Esophagus squamous epithelium (tissue), 5 donors: ENCODE data around the gene COL20A1. TPM values are rescaled to one million over a fixed set of nuclear protein-coding genes. Genes with fewer than 3 reads are reported as not detected.

Source experiments
- DNase-seq: peaks from one replicate; lab custom pipeline; 2025; lab: John Stamatoyannopoulos, UW
- H3K27ac ChIP-seq, 4 donors: fragments of 200-600 bp; sonication (generic); one replicate each; pipeline ENCODE4 v1.5.1; 2016 to 2019; ENCODE audit warnings: mild to moderate bottlenecking in 1 of 4
- H3K27me3 ChIP-seq, 4 donors: fragments of 200-600 bp; sonication (generic); 1 replicate in 3 of 4; 2 replicates in 1 of 4; pipeline versions ENCODE4 v1.5.1 to v1.6.0; 2017 to 2021; ENCODE audit warnings: antibody characterized with exemption in 1 of 4
- H3K36me3 ChIP-seq, 3 donors: fragments of 200-600 bp; sonication (generic); one replicate each; pipeline ENCODE4 v1.5.1; 2016 to 2019
- H3K4me1 ChIP-seq, 3 donors: fragments of 200-600 bp; sonication (generic); one replicate each; pipeline ENCODE4 v1.5.1; 2017 to 2019
- H3K4me3 ChIP-seq, 4 donors: fragments of 200-600 bp; sonication (generic); 1 replicate in 3 of 4; 2 replicates in 1 of 4; pipeline ENCODE4 v1.5.1; 2016 to 2019; ENCODE audit warnings: mild to moderate bottlenecking in 2 of 4, moderate library complexity in 1 of 4
- H3K9me3 ChIP-seq, 3 donors: fragments of 200-600 bp; sonication (generic); one replicate each; pipeline ENCODE4 v1.5.1; 2016 to 2019
- CTCF ChIP-seq, 6 experiments: fragments of 450-650 bp in 4 of 6; fragments of 200-600 bp in 2 of 6; sonication (generic) in 2 of 6; IDR thresholded peaks; one replicate each; pipeline ENCODE4 v1.5.1; 2016 to 2019; ENCODE audit warnings: antibody characterized with exemption in 6 of 6, mild to moderate bottlenecking in 4 of 6, moderate library complexity in 4 of 6
- POLR2A ChIP-seq, 4 donors: fragments of 450-650 bp; IDR thresholded peaks; one replicate each; pipeline ENCODE4 v1.6.1; 2017; ENCODE audit warnings: antibody characterized with exemption in 4 of 4, mild to moderate bottlenecking in 4 of 4, moderate library complexity in 3 of 4
- WGBS, 2 donors: methylation state at CpG; one replicate each; pipeline ENCODE4 v1.1.5; 2018; 5-methylcytosine and 5-hydroxymethylcytosine counted together
- intact Hi-C: fragments of 100-400 bp; cut with DNase I; formaldehyde crosslinking; loops from one replicate; pipeline ENCODE4 v1.15.0; 2022
- total RNA-seq, 4 donors: library from RNA; depleted of rRNA; stranded (reverse); fragments of >200 nt; gene quantifications; one replicate each; pipeline ENCODE4 v1.1.0, GENCODE V29; 2016
- donor health status: DM: yes; HTN: yes; CAD: no.

Gene COL20A1
- total RNA-seq, 4 donors from 2014 or later: not detected

- 0 to 32% methylated on average over 1 to 7 of the region's 14 CpGs for WGBS, 2 donors
- intact Hi-C loops: no loop called here
- H3K9me3 ChIP-seq: no peaks in the 10 kb centered on the region
- peaks cover 0 to 82% (median 0%) of the 10 kb centered on the region in 4 donors for H3K27me3 ChIP-seq
- no peak overlapping the region for H3K27ac ChIP-seq
- no peak overlapping the region for H3K4me3 ChIP-seq
- no peak for DNase-seq
- TF ChIP-seq POLR2A (IDR thresholded peaks at IDR 0.05) (no peak), CTCF (IDR thresholded peaks at IDR 0.05) (no peak)
- no peaks in the 10 kb centered on the region for H3K36me3 ChIP-seq
- peaks cover 0 to 9% (median 4%) of the 10 kb centered on the region in 3 donors for H3K4me1 ChIP-seq
Measured at GRCh38 chr20:63264519-63264918, 28.5 kb upstream of the COL20A1 start.

GRCh38 chr20:63265891-63266515, 27.0 kb upstream of the COL20A1 start:
- Histone ChIP-seq H3K27ac (no peak overlapping the region), H3K4me3 (no peak overlapping the region), H3K27me3 (peaks cover 0 to 68% (median 0%) of the 10 kb centered on the region in 4 donors), H3K9me3 (no peaks in the 10 kb centered on the region), H3K36me3 (no peaks in the 10 kb centered on the region), H3K4me1 (peaks cover 0 to 9% (median 4%) of the 10 kb centered on the region in 3 donors)
- intact Hi-C loops: no loop called here
- 53 to 84% methylated on average over 4 to 5 of the region's 12 CpGs for WGBS, 2 donors
- no peak for DNase-seq
- no peak for TF ChIP-seq POLR2A (IDR thresholded peaks at IDR 0.05)
- TF ChIP-seq CTCF (IDR thresholded peaks at IDR 0.05): no peak

- Histone ChIP-seq H3K27me3 (peaks cover 0 to 51% (median 0%) of the 10 kb centered on the region in 4 donors), H3K36me3 (no peaks in the 10 kb centered on the region), H3K9me3 (no peaks in the 10 kb centered on the region), H3K4me1 (peaks cover 5 to 16% (median 8%) of the 10 kb centered on the region in 3 donors), H3K4me3 (no peak overlapping the region), H3K27ac (no peak overlapping the region)
- no peak for TF ChIP-seq CTCF (IDR thresholded peaks at IDR 0.05)
- no peak for TF ChIP-seq POLR2A (IDR thresholded peaks at IDR 0.05)
- WGBS, 2 donors: 80% methylated on average over 1 of the region's 9 CpGs; no CpG with 5 or more reads in 1 of the 2 donors
- DNase-seq: no peak
- intact Hi-C loops: no loop called here
Measured at GRCh38 chr20:63267691-63268090, 25.3 kb upstream of the COL20A1 start.

GRCh38 chr20:63268256-63268655, 24.7 kb upstream of the COL20A1 start:
- Histone ChIP-seq H3K4me1 (peaks cover 5 to 19% (median 8%) of the 10 kb centered on the region in 3 donors), H3K9me3 (no peaks in the 10 kb centered on the region), H3K4me3 (no peak overlapping the region), H3K36me3 (no peaks in the 10 kb centered on the region), H3K27me3 (peaks cover 0 to 45% (median 0%) of the 10 kb centered on the region in 4 donors), H3K27ac (no peak overlapping the region)
- TF ChIP-seq CTCF (IDR thresholded peaks at IDR 0.05) (no peak), POLR2A (IDR thresholded peaks at IDR 0.05) (no peak)
- intact Hi-C loops: no loop called here
- WGBS, 2 donors: 47 to 55% methylated on average over 3 to 6 of the region's 7 CpGs
- DNase-seq: no peak

GRCh38 chr20:63268671-63269439, 24.1 kb upstream of the COL20A1 start:
- DNase-seq: no peak
- WGBS, 2 donors: 14 to 50% methylated on average over 5 to 12 of the region's 18 CpGs
- Histone ChIP-seq H3K4me3 (no peak overlapping the region), H3K36me3 (no peaks in the 10 kb centered on the region), H3K27ac (no peak overlapping the region), H3K4me1 (peaks cover 9 to 25% (median 13%) of the 10 kb centered on the region in 3 donors), H3K9me3 (no peaks in the 10 kb centered on the region), H3K27me3 (peaks cover 0 to 39% (median 0%) of the 10 kb centered on the region in 4 donors)
- intact Hi-C loops: no loop called here
- TF ChIP-seq POLR2A (IDR thresholded peaks at IDR 0.05) (no peak), CTCF (IDR thresholded peaks at IDR 0.05) (no peak)
